Occipital lobe (tissue), 2 donors: ENCODE results near the gene SLC35G3. TPM values are rescaled to one million over a fixed set of nuclear protein-coding genes. Genes with fewer than 3 reads are reported as not detected.
"Not testable (repeated sequence)": the region's sequence is repeated elsewhere in the genome, so short reads cannot be mapped to it uniquely, and the experiment has no call there.

Source experiments
- DNase-seq: peaks from one replicate; lab custom pipeline; 2025; lab: John Stamatoyannopoulos, UW
- total RNA-seq: library from RNA; depleted of rRNA; stranded (reverse); fragments of >200 nt; gene quantifications from one replicate; pipeline ENCODE4 v1.2.3, GENCODE V29; 2014

The SLC35G3 gene
- total RNA-seq, 1 donor from 2014 or later, result not detected

- DNase-seq, result no peak
These were observed 29.5 kb downstream of the SLC35G3 start for GRCh38 chr17:35164716-35165115.

DNA sequence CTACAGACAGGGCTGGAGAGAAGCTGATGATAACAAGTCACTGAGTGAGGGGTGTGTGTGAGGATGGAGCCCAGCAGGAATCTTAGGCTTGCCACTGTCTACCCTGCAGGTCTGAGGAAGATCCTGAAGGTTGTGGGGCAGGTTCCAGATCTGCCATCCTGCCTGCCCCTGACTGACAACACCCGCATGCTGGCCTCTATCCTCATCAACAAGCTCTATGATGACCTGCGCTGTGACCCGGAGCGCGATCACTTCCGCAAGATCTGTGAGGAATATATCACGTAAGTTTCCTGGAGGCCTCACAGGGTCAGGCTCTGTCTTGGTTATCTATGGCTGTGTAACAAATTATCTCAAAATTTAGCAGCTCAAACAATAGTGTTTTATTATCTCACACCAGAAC, 30.3 kb downstream of the SLC35G3 start:
- DNase-seq, result no peak

GRCh38 chr17:35162755-35163154, 31.4 kb downstream of the SLC35G3 start:
- no peak for DNase-seq

DNA sequence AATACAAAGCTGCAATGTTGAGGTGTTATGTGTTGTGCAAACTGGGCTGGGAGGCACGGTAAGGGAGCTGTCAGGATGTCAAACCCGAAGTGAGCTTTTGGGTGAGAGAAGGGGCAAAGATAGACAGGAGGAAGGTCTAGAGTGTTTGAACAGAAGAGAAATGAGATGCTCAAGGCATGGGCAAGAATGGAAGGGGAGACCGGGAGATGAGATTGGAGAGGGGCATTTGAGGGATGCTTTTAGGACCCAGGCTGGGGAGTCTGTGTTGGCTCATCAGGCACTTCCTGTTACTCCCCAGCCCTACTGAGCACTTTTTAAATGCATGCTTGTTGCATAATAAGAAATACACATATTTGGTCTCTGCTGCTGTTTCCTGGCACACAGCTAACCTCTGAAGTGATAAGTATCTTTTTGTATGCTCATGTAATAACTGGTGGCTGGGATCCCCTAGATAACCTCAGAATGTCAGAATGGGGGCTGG, 32.9 kb downstream of the SLC35G3 start:
- DNase-seq, result no peak

DNA sequence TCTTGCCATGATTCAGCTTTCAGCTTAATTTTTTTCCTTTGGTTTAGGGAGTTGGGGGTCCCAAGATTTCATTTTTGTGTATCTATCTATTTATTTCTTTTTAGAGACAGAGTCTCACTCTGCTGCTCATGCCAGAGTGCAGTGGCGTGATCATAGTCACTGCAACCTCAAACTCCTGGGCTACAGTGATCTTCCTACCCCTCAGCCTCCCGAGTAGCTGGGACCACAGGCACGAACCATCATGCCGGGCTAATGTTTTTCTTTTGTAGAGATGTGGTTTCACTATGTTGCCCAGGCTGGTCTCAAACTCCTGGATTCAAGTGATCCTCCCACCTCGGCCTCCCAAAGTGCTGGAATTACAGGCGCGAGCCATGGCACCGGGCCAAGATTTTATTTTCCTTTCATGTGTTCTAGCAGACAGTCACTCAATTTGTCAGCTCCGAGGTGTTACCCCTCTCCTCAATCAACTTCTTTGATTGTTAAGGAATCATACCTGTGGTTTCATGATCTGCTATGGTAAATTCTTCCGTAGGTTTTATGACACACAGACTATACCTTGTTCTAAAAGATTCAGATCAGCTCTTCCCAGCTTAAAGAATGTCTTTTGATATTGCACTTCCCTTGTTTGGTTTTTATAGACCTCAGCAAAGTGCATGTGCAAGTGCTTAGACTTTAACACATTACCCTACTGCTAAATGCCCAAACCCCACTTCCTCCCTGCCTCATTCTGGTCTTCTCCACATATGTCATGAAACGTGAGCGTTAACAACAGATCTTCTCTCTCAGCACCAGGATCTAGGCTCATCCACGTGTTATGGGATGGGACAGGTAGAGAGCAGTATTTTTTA, 33.6 kb downstream of the SLC35G3 start:
- DNase-seq, result no peak

DNA sequence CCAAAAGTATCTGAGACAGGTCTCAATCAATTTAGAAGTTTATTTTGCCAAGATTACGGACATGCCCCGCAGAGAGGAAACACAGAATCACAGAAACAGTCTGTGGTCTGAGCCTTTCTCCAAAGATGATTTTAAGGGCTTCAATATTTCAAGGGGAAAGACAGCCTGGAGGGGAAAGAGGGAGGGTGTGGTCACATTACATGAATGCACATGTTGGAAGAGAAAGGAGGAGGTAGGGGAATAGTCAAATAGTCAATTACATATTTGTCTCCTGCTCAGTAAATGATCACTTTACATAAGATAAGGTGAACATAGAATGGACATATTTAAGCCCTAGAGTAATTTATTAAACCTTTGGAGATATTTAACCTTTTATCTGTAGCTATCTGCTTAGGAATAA, 34.3 kb downstream of the SLC35G3 start:
- DNase-seq, result no peak

GRCh38 chr17:35155246-35155645, 38.9 kb downstream of the SLC35G3 start:
- DNase-seq, result no peak

- no peak for DNase-seq
These were observed 39.7 kb downstream of the SLC35G3 start for GRCh38 chr17:35154196-35155165.

GRCh38 chr17:35152421-35153140, 41.6 kb downstream of the SLC35G3 start:
- DNase-seq, result no peak

- not testable (repeated sequence) for DNase-seq
These were observed 43.1 kb downstream of the SLC35G3 start for GRCh38 chr17:35151080-35151479.

GRCh38 chr17:35149941-35150340, 44.3 kb downstream of the SLC35G3 start:
- no peak for DNase-seq

GRCh38 chr17:35148144-35148543, 46.0 kb downstream of the SLC35G3 start:
- DNase-seq, result no peak

- no peak for DNase-seq
These were observed 46.8 kb downstream of the SLC35G3 start, which contains the start of gene UNC45B for GRCh38 chr17:35147375-35147905. UNC45B (plus strand) TSS chr17:35147817; CDS start chr17:35148264, 447 bp downstream.

DNA sequence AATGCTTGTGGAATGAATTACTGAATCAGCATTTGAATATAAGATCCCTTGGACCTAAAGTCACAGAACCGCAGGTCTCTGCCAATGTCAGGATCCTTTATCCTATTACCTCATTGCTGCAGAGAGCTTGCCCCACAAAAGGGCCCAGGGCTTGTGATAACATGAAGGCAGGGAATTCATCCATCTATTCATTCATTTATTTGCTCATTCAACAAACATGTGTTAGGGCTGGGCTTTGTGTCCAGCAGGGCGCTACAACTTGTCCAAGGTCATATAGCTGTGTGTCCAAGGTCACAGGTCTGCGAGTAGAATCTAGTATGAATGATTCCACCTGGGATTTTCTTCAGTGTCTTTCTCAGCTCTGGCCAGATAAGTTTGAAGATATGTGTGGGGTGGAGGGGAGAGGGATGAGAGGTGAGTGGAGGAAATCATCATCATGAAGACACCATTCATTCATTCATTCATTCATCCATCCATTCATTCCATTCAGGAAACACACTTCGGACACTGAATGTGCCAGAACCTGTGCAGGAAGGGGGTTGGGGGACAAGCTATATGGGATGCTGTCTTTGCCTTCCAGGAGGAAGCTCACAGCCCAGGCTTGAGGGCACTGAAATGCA, 47.9 kb downstream of the SLC35G3 start:
- no peak for DNase-seq

DNA sequence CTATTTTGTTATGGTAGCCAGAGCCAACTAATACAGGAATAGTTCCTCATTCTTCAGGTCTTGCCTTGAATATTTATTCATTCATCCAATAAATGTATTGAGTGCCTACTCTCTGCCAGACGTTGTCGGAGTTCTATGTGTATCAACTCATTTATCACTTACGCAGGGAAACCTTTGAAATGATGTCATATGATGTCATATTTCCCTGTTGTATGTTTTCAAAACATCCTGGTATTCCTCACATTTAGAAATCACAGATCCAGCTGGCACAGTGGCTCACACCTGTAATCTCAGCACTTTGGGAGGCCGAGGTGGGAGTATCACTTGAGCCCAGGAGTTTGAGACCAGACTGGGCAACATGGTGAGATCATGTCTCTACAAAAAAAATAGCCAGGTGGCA, 49.4 kb downstream of the SLC35G3 start:
- no peak for DNase-seq

Other genes starting within 250 kb of the SLC35G3 start
- gene CCT6B, start 232.9 kb downstream of the SLC35G3 start, total RNA-seq, result 2.3 TPM
- gene ZNF830, start 232.9 kb downstream of the SLC35G3 start, total RNA-seq, result 18.4 TPM
- gene LIG3, start 213.9 kb downstream of the SLC35G3 start, total RNA-seq, result 20.6 TPM
- gene RFFL, start 130.7 kb downstream of the SLC35G3 start, total RNA-seq, result 7.8 TPM
- 8.6 TPM for gene RAD51D, start 74.5 kb downstream of the SLC35G3 start, total RNA-seq
- not detected for gene FNDC8, start 72.8 kb downstream of the SLC35G3 start, total RNA-seq
- 22.8 TPM for gene NLE1, start 52.1 kb downstream of the SLC35G3 start, total RNA-seq
- 0.31 TPM for gene UNC45B, start 46.6 kb downstream of the SLC35G3 start, total RNA-seq
- gene SLFN5, start 48.7 kb upstream of the SLC35G3 start, total RNA-seq, result 4.4 TPM
- 3.3 TPM for gene SLFN11, start 179.2 kb upstream of the SLC35G3 start, total RNA-seq
- 4.1 TPM for gene SLFN12, start 238.1 kb upstream of the SLC35G3 start, total RNA-seq